ENCODE measurements around the gene ARHGAP5. TPM values are rescaled to one million over a fixed set of nuclear protein-coding genes. Genes with fewer than 3 reads are reported as not detected.

The ARHGAP5 gene
- total RNA-seq, 1 experiment from 2014 or later, result 66.9 TPM

GRCh38 chr14:32073537-32074189 is 3.4 kb upstream of the ARHGAP5 start:
- POLR2A ChIA-PET, result no interaction called here
- Mint-ChIP-seq H3K27me3 (ENCODE audit: low read depth) (no peaks in the 10 kb centered on the region), H3K4me3 (peak overlapping the region; percentile 26; the same call in 1 of the 2 replicates), H3K4me1 (peaks cover 24% of the 10 kb centered on the region), H3K27ac (no peak overlapping the region), H3K36me3 (no peaks in the 10 kb centered on the region), H3K9me3 (peaks cover 6% of the 10 kb centered on the region)
- CTCF ChIA-PET, result interaction anchor here (0.6 to 1.7 kb wide), 11 partner anchors 8 to 1070 kb away, joined by 3 to 6 read pairs (median 4); no protein-coding TSS in a partner anchor
- ATAC-seq (no peak), DNase-seq (ENCODE audit: low spot score) (peak; percentile 20)
- no peak for TF ChIP-seq KAT7 (CRISPR knock-in tag; IDR thresholded peaks at IDR 0.05; ENCODE audit: borderline replicate concordance)
- TF ChIP-seq ZNF423 (CRISPR knock-in tag; IDR thresholded peaks at IDR 0.05), result no peak
- no peak for TF ChIP-seq SOX15 (CRISPR knock-in tag; IDR thresholded peaks at IDR 0.05)
- peak; percentile 45 for TF ChIP-seq CTCF (IDR thresholded peaks at IDR 0.05)

- ATAC-seq, result no peak
- Mint-ChIP-seq H3K27ac (no peak overlapping the region), H3K36me3 (no peaks in the 10 kb centered on the region), H3K4me1 (peaks cover 31% of the 10 kb centered on the region), H3K9me3 (no peaks in the 10 kb centered on the region; the same call in 1 of the 2 replicates), H3K27me3 (ENCODE audit: low read depth) (no peaks in the 10 kb centered on the region), H3K4me3 (peak overlapping the region; percentile 60)
- ChIA-PET POLR2A (no interaction called here), CTCF (interaction anchor here (1.0 kb wide), 1 partner anchor 180 kb away, joined by 6 read pairs; no protein-coding TSS in a partner anchor)
- no peak for DNase-seq (ENCODE audit: low spot score)
- TF ChIP-seq ZNF232 (CRISPR knock-in tag; IDR thresholded peaks at IDR 0.05), result no peak
- no peak for TF ChIP-seq RELA (CRISPR knock-in tag; IDR thresholded peaks at IDR 0.05; ENCODE audit: borderline replicate concordance)
- no peak for TF ChIP-seq ZNF281 (CRISPR knock-in tag; IDR thresholded peaks at IDR 0.05)
- no peak for TF ChIP-seq CDX4 (CRISPR knock-in tag; IDR thresholded peaks at IDR 0.05; ENCODE audit: borderline replicate concordance)
Measured at GRCh38 chr14:32074887-32075572, 2.1 kb upstream of the ARHGAP5 start.

GRCh38 chr14:32075672-32076277 is 1.3 kb upstream of the ARHGAP5 start:
- no peaks in the 10 kb centered on the region for H3K9me3 Mint-ChIP-seq
- H3K27ac Mint-ChIP-seq, result peak overlapping the region; percentile 99
- H3K27me3 Mint-ChIP-seq (ENCODE audit: low read depth), result no peaks in the 10 kb centered on the region
- TF ChIP-seq HMGXB4 (CRISPR knock-in tag; IDR thresholded peaks at IDR 0.05) (peak; percentile 43; the same call in 1 of the 2 replicates), CREB1 (CRISPR knock-in tag; IDR thresholded peaks at IDR 0.05) (no peak), CBFB (CRISPR knock-in tag; IDR thresholded peaks at IDR 0.05; ENCODE audit: low read depth) (no peak), NR3C1 (CRISPR knock-in tag; conservative IDR thresholded peaks at IDR 0.05; ENCODE audit: low read depth) (no peak), USF2 (CRISPR knock-in tag; IDR thresholded peaks at IDR 0.05) (no peak)
- peak overlapping the region; percentile 99 for H3K4me3 Mint-ChIP-seq
- DNase-seq (ENCODE audit: low spot score), result peak; percentile 37
- no peaks in the 10 kb centered on the region for H3K36me3 Mint-ChIP-seq
- CTCF ChIA-PET, result interaction anchor here (0.7 to 1.3 kb wide), 3 partner anchors 176 to 820 kb away, joined by 4 to 7 read pairs (median 6); no protein-coding TSS in a partner anchor
- POLR2A ChIA-PET, result interaction anchor here (0.9 to 2.1 kb wide), 5 partner anchors 10 to 655 kb away, joined by 3 to 11 read pairs (median 5); partner anchors contain the start of genes HEATR5A, RNU6-7 and RNU6-8
- peak; percentile 7 for ATAC-seq
- peaks cover 36% of the 10 kb centered on the region for H3K4me1 Mint-ChIP-seq
